CD4-positive, alpha-beta T cell (primary cell): ENCODE results near the gene CTNNBIP1. TPM values are rescaled to one million over a fixed set of nuclear protein-coding genes. Genes with fewer than 3 reads are reported as not detected.

ENCODE experiments used
- ATAC-seq: fragments of 200-7000 bp; cut with Tn5 transposase; one replicate; pipeline ENCODE4 v1.10.0; 2022; ENCODE audit warnings: mild to moderate bottlenecking; ENCODE audit not compliant: poor library complexity
- CTCF ChIA-PET: fragments of 350-600 bp; sonication (Branson Sonifier 250); formaldehyde crosslinking; loops from one replicate; lab custom pipeline; 2021; ENCODE audit warnings: antibody characterized with exemption, inconsistent platforms; lab: Charles Lee
- POLR2A ChIA-PET: fragments of 350-600 bp; sonication (Branson Sonifier 250); formaldehyde crosslinking; loops from one replicate; lab custom pipeline; 2021; ENCODE audit warnings: antibody characterized with exemption, inconsistent platforms; lab: Charles Lee
- DNase-seq, 14 experiments: peaks; one replicate each; pipeline ENCODE4 v3.0.0-alpha.2; 2013 to 2020; ENCODE audit warnings: mixed read lengths in 2 of 14
- H3K27ac ChIP-seq, 2 donors: one replicate each; pipeline versions ENCODE4 v1.5.1 to v1.7.0; 2013; ENCODE audit warnings: low read length in 2 of 2, low read depth in 1 of 2, mild to moderate bottlenecking in 1 of 2
- H3K27me3 ChIP-seq, 2 experiments: 1 replicate in 1 of 2; 2 replicates in 1 of 2; pipeline versions ENCODE4 v1.6.1 to v1.7.0; 2013; ENCODE audit warnings: low read length in 2 of 2, control low read depth in 1 of 2, mild to moderate bottlenecking in 1 of 2, moderate library complexity in 1 of 2; ENCODE audit not compliant: insufficient read depth in 2 of 2, control insufficient read depth in 1 of 2
- H3K36me3 ChIP-seq: one replicate; pipeline ENCODE4 v1.6.1; 2013; ENCODE audit warnings: low read length, control low read depth; ENCODE audit not compliant: insufficient read depth
- H3K4me1 ChIP-seq: one replicate; pipeline ENCODE4 v1.6.1; 2013; ENCODE audit warnings: low read length, control low read depth; ENCODE audit not compliant: insufficient read depth
- H3K4me3 ChIP-seq: one replicate; pipeline ENCODE4 v1.5.1; 2013; ENCODE audit warnings: mild to moderate bottlenecking, low read length, moderate library complexity
- H3K9me3 ChIP-seq, 2 experiments: 1 replicate in 1 of 2; 2 replicates in 1 of 2; pipeline versions ENCODE4 v1.6.1 to v1.7.0; 2013; ENCODE audit warnings: low read length in 2 of 2, mild to moderate bottlenecking in 2 of 2, control low read depth in 1 of 2, moderate library complexity in 1 of 2; ENCODE audit not compliant: control insufficient read depth in 1 of 2, insufficient read depth in 1 of 2
- H3K27ac Mint-ChIP-seq: one replicate; pipeline ENCODE4 v1.8.0; 2020; ENCODE audit warnings: mixed read lengths
- H3K27me3 Mint-ChIP-seq: one replicate; pipeline ENCODE4 v1.8.0; 2021; ENCODE audit warnings: mixed read lengths
- H3K36me3 Mint-ChIP-seq: one replicate; pipeline ENCODE4 v1.8.0; 2021; ENCODE audit warnings: low read depth, mixed read lengths
- H3K4me1 Mint-ChIP-seq: one replicate; pipeline ENCODE4 v1.8.0; 2021; ENCODE audit warnings: low read depth, mixed read lengths
- H3K4me3 Mint-ChIP-seq: one replicate; pipeline ENCODE4 v1.8.0; 2020; ENCODE audit warnings: mild to moderate bottlenecking, mixed read lengths
- H3K9me3 Mint-ChIP-seq: one replicate; pipeline ENCODE4 v1.8.0; 2020; ENCODE audit warnings: mixed read lengths
- intact Hi-C, 2 experiments: fragments of 100-400 bp; cut with DNase I in 1 of 2; cut with micrococcal nuclease in 1 of 2; formaldehyde crosslinking; loops; one replicate each; pipeline versions ENCODE4 v1.15.1 to v1.9.0; 2023 to 2025; cut with DNase I, micrococcal nuclease
- total RNA-seq, 174 experiments: library from RNA in 2 of 174; stranded (reverse) in 2 of 174; gene quantifications; one replicate each; pipeline ENCODE4 v1.2.3 and lab custom pipeline; 2021 to 2026
- TF ChIP-seq, protein P1 (sequence below): fragments of 200-600 bp; IDR thresholded peaks from one replicate; pipeline ENCODE4 v1.8.0; 2022; ENCODE audit warnings: antibody characterized with exemption, mild to moderate bottlenecking

Gene CTNNBIP1
- total RNA-seq, 2 experiments from 2014 or later = 6.6 to 6.8 TPM

DNA sequence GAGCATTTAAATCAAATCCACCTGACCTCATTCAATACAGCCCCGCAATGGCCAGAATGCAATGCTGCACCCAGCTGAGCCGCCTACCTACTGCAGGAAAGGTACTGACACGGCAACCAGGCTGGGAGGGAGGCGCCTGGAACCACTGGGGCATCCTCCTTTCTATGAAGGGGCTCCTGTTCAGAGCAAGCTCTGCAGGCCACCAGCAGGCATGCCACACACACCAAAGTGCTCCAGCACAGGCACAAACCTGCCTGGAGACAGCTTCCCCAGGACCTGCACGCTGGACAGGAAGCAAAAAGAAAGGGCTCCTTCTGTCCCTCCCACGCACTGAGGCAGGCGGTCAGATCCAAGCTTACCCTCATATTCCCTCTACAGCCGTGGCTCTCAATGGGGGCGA lies 21.2 kb downstream of the CTNNBIP1 start:
- Histone ChIP-seq H3K27me3 (no peaks in the 10 kb centered on the region), H3K27ac (no peak overlapping the region), H3K4me3 (no peak overlapping the region), H3K9me3 (no peaks in the 10 kb centered on the region), H3K4me1 (peaks cover 5% of the 10 kb centered on the region), H3K36me3 (peaks cover 7% of the 10 kb centered on the region)
- TF ChIP-seq, protein P1, sequence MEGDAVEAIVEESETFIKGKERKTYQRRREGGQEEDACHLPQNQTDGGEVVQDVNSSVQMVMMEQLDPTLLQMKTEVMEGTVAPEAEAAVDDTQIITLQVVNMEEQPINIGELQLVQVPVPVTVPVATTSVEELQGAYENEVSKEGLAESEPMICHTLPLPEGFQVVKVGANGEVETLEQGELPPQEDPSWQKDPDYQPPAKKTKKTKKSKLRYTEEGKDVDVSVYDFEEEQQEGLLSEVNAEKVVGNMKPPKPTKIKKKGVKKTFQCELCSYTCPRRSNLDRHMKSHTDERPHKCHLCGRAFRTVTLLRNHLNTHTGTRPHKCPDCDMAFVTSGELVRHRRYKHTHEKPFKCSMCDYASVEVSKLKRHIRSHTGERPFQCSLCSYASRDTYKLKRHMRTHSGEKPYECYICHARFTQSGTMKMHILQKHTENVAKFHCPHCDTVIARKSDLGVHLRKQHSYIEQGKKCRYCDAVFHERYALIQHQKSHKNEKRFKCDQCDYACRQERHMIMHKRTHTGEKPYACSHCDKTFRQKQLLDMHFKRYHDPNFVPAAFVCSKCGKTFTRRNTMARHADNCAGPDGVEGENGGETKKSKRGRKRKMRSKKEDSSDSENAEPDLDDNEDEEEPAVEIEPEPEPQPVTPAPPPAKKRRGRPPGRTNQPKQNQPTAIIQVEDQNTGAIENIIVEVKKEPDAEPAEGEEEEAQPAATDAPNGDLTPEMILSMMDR = no peak
- DNase-seq = no peak
- Mint-ChIP-seq H3K36me3 (no peaks in the 10 kb centered on the region), H3K27ac (no peak overlapping the region), H3K27me3 (no peaks in the 10 kb centered on the region), H3K4me1 (peaks cover 4% of the 10 kb centered on the region), H3K9me3 (no peaks in the 10 kb centered on the region), H3K4me3 (no peak overlapping the region)
- ChIA-PET CTCF (no interaction called here), POLR2A (interaction anchor here (1.5 kb wide), 1 partner anchor 22 kb away, joined by 3 read pairs; no protein-coding TSS in a partner anchor)
- intact Hi-C loops = no loop called here
- no peak for ATAC-seq

DNA sequence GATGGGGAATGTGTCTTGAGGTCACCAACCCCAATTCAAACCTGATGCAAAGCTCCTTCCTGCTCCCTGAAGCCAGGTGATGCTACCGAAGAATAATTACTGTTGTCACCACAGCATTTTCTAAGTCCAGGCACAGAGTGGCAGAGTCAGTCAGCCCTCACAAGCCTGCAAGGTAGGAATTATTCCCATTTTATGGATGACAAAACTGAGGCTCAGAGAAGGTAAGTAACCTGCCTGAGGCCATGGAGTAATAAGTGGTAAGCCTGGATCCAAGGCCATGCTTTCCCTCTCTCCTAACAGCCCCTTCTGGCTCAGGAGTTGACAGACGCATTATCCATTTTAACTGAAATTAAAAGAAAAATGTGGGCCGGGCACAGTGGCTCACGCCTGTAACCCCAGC lies 23.0 kb downstream of the CTNNBIP1 start:
- DNase-seq = no peak
- H3K27me3 ChIP-seq = no peaks in the 10 kb centered on the region
- no peaks in the 10 kb centered on the region for H3K36me3 Mint-ChIP-seq
- H3K9me3 ChIP-seq = no peaks in the 10 kb centered on the region
- peaks cover 20% of the 10 kb centered on the region for H3K4me1 ChIP-seq
- no peak for ATAC-seq
- H3K4me3 Mint-ChIP-seq = no peak overlapping the region
- H3K27ac Mint-ChIP-seq = no peak overlapping the region
- intact Hi-C loops = no loop called here
- ChIA-PET CTCF (no interaction called here), POLR2A (no interaction called here)
- TF ChIP-seq, protein P1 = no peak
- H3K4me3 ChIP-seq = no peak overlapping the region
- peaks cover 7% of the 10 kb centered on the region for H3K36me3 ChIP-seq
- H3K27ac ChIP-seq = no peak overlapping the region
- peaks cover 11% of the 10 kb centered on the region for H3K4me1 Mint-ChIP-seq
- H3K27me3 Mint-ChIP-seq = no peaks in the 10 kb centered on the region
- no peaks in the 10 kb centered on the region for H3K9me3 Mint-ChIP-seq

DNA sequence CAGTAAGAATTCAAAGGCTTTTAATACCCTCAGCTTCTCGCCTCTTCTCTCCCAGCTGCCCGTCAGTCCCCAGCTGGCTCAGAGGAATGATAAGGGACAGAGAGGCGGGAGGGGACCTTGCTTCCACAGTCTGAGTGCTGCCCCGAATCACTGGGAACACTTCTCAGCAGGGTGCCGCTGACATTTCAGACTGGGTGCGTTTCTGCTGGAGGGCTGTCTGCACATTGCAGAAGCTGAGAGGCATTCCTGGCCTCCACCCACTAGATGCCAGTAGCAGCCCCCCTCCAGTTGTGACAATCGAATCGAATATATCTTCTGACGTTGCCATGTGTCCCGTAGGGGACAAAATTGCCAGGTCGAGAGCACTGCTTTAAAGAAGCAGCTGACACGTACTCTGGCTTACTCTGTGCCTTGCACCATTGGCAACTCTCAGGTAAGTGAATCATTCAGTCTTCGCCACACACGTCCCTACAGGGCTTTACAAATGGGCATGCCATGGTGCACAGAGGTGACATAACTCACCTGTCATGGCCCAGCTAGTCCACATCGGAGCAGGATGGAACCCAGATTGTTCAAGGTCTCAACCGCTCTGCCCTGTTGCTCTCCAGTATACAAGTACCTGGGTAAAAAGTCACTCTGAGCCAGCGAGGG lies 23.9 kb downstream of the CTNNBIP1 start:
- intact Hi-C loops = no loop called here
- Histone ChIP-seq H3K9me3 (no peaks in the 10 kb centered on the region), H3K4me1 (peaks cover 27% of the 10 kb centered on the region), H3K4me3 (no peak overlapping the region), H3K27me3 (no peaks in the 10 kb centered on the region), H3K27ac (no peak overlapping the region), H3K36me3 (peaks cover 7% of the 10 kb centered on the region)
- ATAC-seq (no peak), DNase-seq (no peak)
- POLR2A ChIA-PET = no interaction called here
- no peaks in the 10 kb centered on the region for H3K36me3 Mint-ChIP-seq
- no peaks in the 10 kb centered on the region for H3K9me3 Mint-ChIP-seq
- no peaks in the 10 kb centered on the region for H3K27me3 Mint-ChIP-seq
- H3K4me1 Mint-ChIP-seq = peaks cover 17% of the 10 kb centered on the region
- no peak overlapping the region for H3K27ac Mint-ChIP-seq
- H3K4me3 Mint-ChIP-seq = no peak overlapping the region
- CTCF ChIA-PET = no interaction called here
- TF ChIP-seq, protein P1 = no peak
